H1 (cell line): ENCODE measurements around the gene CTIF. TPM values are rescaled to one million over a fixed set of nuclear protein-coding genes. Genes with fewer than 3 reads are reported as not detected.

Experiments
- CTCF ChIA-PET: fragments of 300-600 bp; sonication (Branson Sonifier 250); formaldehyde crosslinking; loops from one replicate; lab custom pipeline; 2021; ENCODE audit not compliant: partially characterized antibody; lab: Charles Lee
- POLR2A ChIA-PET: fragments of 300-600 bp; sonication (Branson Sonifier 250); formaldehyde crosslinking; loops from one replicate; lab custom pipeline; 2021; ENCODE audit warnings: inconsistent platforms; ENCODE audit not compliant: partially characterized antibody; lab: Charles Lee
- DNase-seq, 2 experiments: peaks; one replicate each; pipeline versions ENCODE4 v3.0.0 to v3.0.0-alpha.2; 2010 to 2022; ENCODE audit warnings: low spot score in 2 of 2, low read depth in 1 of 2, mixed read lengths in 1 of 2
- FAIRE-seq: peaks from 2 replicates; lab custom pipeline; 2011; peaks lifted over from hg19 to GRCh38; lab: Jason Lieb, UNC
- H2AFZ ChIP-seq: 2 replicates; pipeline ENCODE4 v1.8.1; 2012; ENCODE audit warnings: low read length, inconsistent platforms
- H2AK5ac ChIP-seq: 2 replicates; pipeline ENCODE4 v1.6.1; 2013; ENCODE audit warnings: low read depth, low read length
- H2BK120ac ChIP-seq: replicated peaks from 2 replicates; pipeline ENCODE3; 2013; ENCODE audit warnings: low read depth, low read length, inconsistent platforms
- H2BK12ac ChIP-seq: 2 replicates; pipeline ENCODE4 v1.6.1; 2013; ENCODE audit warnings: low read depth, low read length
- H2BK15ac ChIP-seq: 2 replicates; pipeline ENCODE4 v1.6.1; 2013; ENCODE audit warnings: low read length
- H2BK20ac ChIP-seq: 2 replicates; pipeline ENCODE4 v1.6.1; 2013; ENCODE audit warnings: low read length
- H2BK5ac ChIP-seq: 2 replicates; pipeline ENCODE4 v1.6.1; 2013; ENCODE audit warnings: low read depth, low read length
- H3K14ac ChIP-seq: 2 replicates; pipeline ENCODE4 v1.6.1; 2013; ENCODE audit warnings: inconsistent platforms; ENCODE audit not compliant: insufficient read length
- H3K18ac ChIP-seq: 2 replicates; pipeline ENCODE4 v1.6.1; 2013; ENCODE audit warnings: low read length; ENCODE audit errors: extremely low read depth
- H3K23ac ChIP-seq: 2 replicates; pipeline ENCODE4 v1.6.1; 2013; ENCODE audit warnings: inconsistent platforms; ENCODE audit not compliant: insufficient read length
- H3K23me2 ChIP-seq: 2 replicates; pipeline ENCODE4 v1.6.1; 2013; ENCODE audit warnings: low read depth, low read length
- H3K27ac ChIP-seq: 2 replicates; pipeline ENCODE4 v1.6.1; 2011; ENCODE audit warnings: low read depth, low read length, inconsistent platforms
- H3K27me3 ChIP-seq, 4 experiments: replicated peaks in 1 of 4; 1 replicate in 1 of 4; 2 replicates in 3 of 4; pipeline versions ENCODE4 v1.6.1 to v1.8.1; 2011 to 2013; ENCODE audit warnings: low read length in 3 of 4, mild to moderate bottlenecking in 3 of 4, inconsistent platforms in 2 of 4, mixed read lengths in 2 of 4, moderate library complexity in 1 of 4; ENCODE audit not compliant: control insufficient read depth in 3 of 4, insufficient read depth in 3 of 4; ENCODE audit errors: extremely low read depth in 1 of 4
- H3K36me3 ChIP-seq, 4 experiments: 2 replicates each; pipeline versions ENCODE4 v1.6.1 to v1.8.1; 2011 to 2013; ENCODE audit warnings: mild to moderate bottlenecking in 4 of 4, low read length in 3 of 4, moderate library complexity in 2 of 4, control low read depth in 1 of 4, inconsistent platforms in 1 of 4; ENCODE audit not compliant: insufficient read depth in 4 of 4, control insufficient read depth in 2 of 4
- H3K4ac ChIP-seq: replicated peaks from 2 replicates; pipeline ENCODE3; 2013; ENCODE audit warnings: low read length, low read depth, mixed read lengths, inconsistent platforms; ENCODE audit not compliant: insufficient read length
- H3K4me1 ChIP-seq, 4 experiments: replicated peaks in 1 of 4; 1 replicate in 1 of 4; 2 replicates in 3 of 4; pipeline versions ENCODE4 v1.6.1 to v1.8.1; 2011 to 2013; ENCODE audit warnings: low read length in 3 of 4, inconsistent platforms in 2 of 4, mixed read lengths in 1 of 4; ENCODE audit not compliant: insufficient read depth in 4 of 4, control insufficient read depth in 3 of 4
- H3K4me2 ChIP-seq, 2 experiments: 2 replicates each; pipeline versions ENCODE4 v1.6.1 to v1.8.1; 2011 to 2013; ENCODE audit warnings: low read depth in 2 of 2, low read length in 2 of 2, control low read depth in 1 of 2, inconsistent platforms in 1 of 2, mild to moderate bottlenecking in 1 of 2; ENCODE audit not compliant: insufficient read depth in 1 of 2
- H3K4me3 ChIP-seq, 4 experiments: fragments of 200-600, 300-600 bp in 1 of 4; sonication (generic), shearing (Covaris generic), sonication (Bioruptor Twin) in 1 of 4; 2 replicates each; pipeline versions ENCODE4 v1.5.1 to v1.8.1; 2011 to 2016; ENCODE audit warnings: low read length in 4 of 4, low read depth in 3 of 4, control low read depth in 2 of 4, inconsistent platforms in 2 of 4, mild to moderate bottlenecking in 2 of 4, mixed read lengths in 1 of 4, moderate library complexity in 1 of 4; ENCODE audit not compliant: insufficient read depth in 2 of 4; ENCODE audit errors: extremely low read depth in 1 of 4
- H3K56ac ChIP-seq: replicated peaks from 2 replicates; pipeline ENCODE3; 2013; ENCODE audit warnings: low read depth, mild to moderate bottlenecking, mixed read lengths, low read length, inconsistent platforms; ENCODE audit not compliant: insufficient read length
- H3K79me1 ChIP-seq: 2 replicates; pipeline ENCODE4 v1.6.1; 2013; ENCODE audit warnings: low read depth, low read length, control low read depth
- H3K79me2 ChIP-seq, 2 experiments: 2 replicates each; pipeline versions ENCODE4 v1.6.1 to v1.8.1; 2012 to 2013; ENCODE audit warnings: low read length in 2 of 2, mild to moderate bottlenecking in 2 of 2, inconsistent platforms in 1 of 2; ENCODE audit not compliant: insufficient read depth in 2 of 2, control insufficient read depth in 1 of 2
- H3K9ac ChIP-seq, 4 experiments: replicated peaks in 1 of 4; 1 replicate in 1 of 4; 2 replicates in 3 of 4; pipeline versions ENCODE4 v1.6.1 to v1.8.1; 2011 to 2013; ENCODE audit warnings: low read depth in 3 of 4, low read length in 3 of 4, control low read depth in 2 of 4, mild to moderate bottlenecking in 2 of 4, moderate library complexity in 2 of 4, inconsistent platforms in 1 of 4; ENCODE audit errors: extremely low read depth in 1 of 4
- H3K9me3 ChIP-seq, 2 experiments: 2 replicates each; pipeline versions ENCODE4 v1.6.1 to v1.8.1; 2012 to 2013; ENCODE audit warnings: mild to moderate bottlenecking in 2 of 2, moderate library complexity in 2 of 2, control low read depth in 1 of 2, inconsistent platforms in 1 of 2, low read depth in 1 of 2, low read length in 1 of 2, mixed read lengths in 1 of 2; ENCODE audit not compliant: insufficient read depth in 2 of 2
- H4K20me1 ChIP-seq, 2 experiments: replicated peaks in 1 of 2; 2 replicates each; pipeline versions ENCODE3 to v1.8.1; 2011 to 2013; ENCODE audit warnings: inconsistent platforms in 2 of 2, low read length in 2 of 2, mild to moderate bottlenecking in 1 of 2; ENCODE audit not compliant: insufficient read depth in 2 of 2, control insufficient read depth in 1 of 2
- H4K5ac ChIP-seq: 2 replicates; pipeline ENCODE4 v1.6.1; 2013; ENCODE audit warnings: low read length, low read depth, mixed read lengths, inconsistent platforms; ENCODE audit not compliant: insufficient read length
- H4K8ac ChIP-seq: 2 replicates; pipeline ENCODE4 v1.8.0; 2013; ENCODE audit warnings: mild to moderate bottlenecking, moderate library complexity, low read length, inconsistent platforms; ENCODE audit not compliant: insufficient read depth; ENCODE audit errors: extremely low read depth
- H4K91ac ChIP-seq: replicated peaks from 2 replicates; pipeline ENCODE3; 2013; ENCODE audit warnings: low read length, mixed read lengths, inconsistent platforms; ENCODE audit not compliant: insufficient read length
- ATF3 ChIP-seq: IDR thresholded peaks from 2 replicates; pipeline ENCODE4 v1.6.1; 2011; ENCODE audit warnings: low read depth, mild to moderate bottlenecking, low read length; ENCODE audit not compliant: insufficient read depth
- BRCA1 ChIP-seq: IDR thresholded peaks from 2 replicates; pipeline ENCODE4 v1.6.1; 2012; ENCODE audit warnings: low read depth, low read length, improper control_type of control experiment
- CBX5 ChIP-seq: fragments of 300-800, 300-1000 bp; sonication (generic); IDR thresholded peaks from 2 replicates; pipeline ENCODE4 v1.7.1; 2016; ENCODE audit warnings: antibody characterized with exemption, low read length, low read depth
- E2F6 ChIP-seq: IDR thresholded peaks from 2 replicates; pipeline ENCODE4 v1.6.1; 2012; ENCODE audit warnings: inconsistent platforms
- EZH2 ChIP-seq: fragments of 200-600 bp; sonication (generic); IDR thresholded peaks from 2 replicates; pipeline ENCODE4 v1.7.1; 2012; ENCODE audit warnings: low read depth, mild to moderate bottlenecking, moderate library complexity, low read length, inconsistent platforms; ENCODE audit not compliant: severe bottlenecking
- GABPA ChIP-seq: IDR thresholded peaks from 2 replicates; pipeline ENCODE4 v1.6.1; 2011; ENCODE audit warnings: mild to moderate bottlenecking, low read length, moderate library complexity, borderline replicate concordance; ENCODE audit not compliant: insufficient read depth
- HDAC2 ChIP-seq, 2 experiments: fragments of 300-600 bp in 1 of 2; sonication (generic) in 1 of 2; IDR thresholded peaks; 2 replicates each; pipeline ENCODE4 v1.6.1; 2011 to 2012; ENCODE audit warnings: low read depth in 2 of 2, low read length in 2 of 2, mild to moderate bottlenecking in 2 of 2, moderate library complexity in 2 of 2, borderline replicate concordance in 1 of 2, inconsistent platforms in 1 of 2
- JUND ChIP-seq: IDR thresholded peaks from 2 replicates; pipeline ENCODE4 v1.6.1; 2011; ENCODE audit warnings: mild to moderate bottlenecking, improper control_type of control experiment, low read length
- POU5F1 ChIP-seq: IDR thresholded peaks from 2 replicates; pipeline ENCODE4 v1.6.1; 2011; ENCODE audit warnings: low read depth, mild to moderate bottlenecking, low read length, moderate library complexity
- SAP30 ChIP-seq: fragments of 300-600 bp; sonication (generic); IDR thresholded peaks from 2 replicates; pipeline ENCODE4 v1.7.1; 2012; ENCODE audit warnings: low read length, moderate library complexity, mild to moderate bottlenecking, inconsistent platforms; ENCODE audit not compliant: insufficient read depth, insufficient replicate concordance
- TCF12 ChIP-seq: IDR thresholded peaks from 2 replicates; pipeline ENCODE4 v1.6.1; 2011; ENCODE audit warnings: low read depth, mild to moderate bottlenecking, low read length
- WGBS, 2 experiments: shearing (Covaris generic) in 1 of 2; methylation state at CpG; one replicate each; pipeline versions ENCODE4 v1.1.6 to v1.1.7; 2013 to 2015; ENCODE audit warnings: low lambda C conversion rate in 2 of 2, mixed read lengths in 2 of 2, inconsistent platforms in 1 of 2, low coverage in 1 of 2, missing lambda C conversion rate in 1 of 2; ENCODE audit not compliant: insufficient replicate concordance in 2 of 2, insufficient coverage in 1 of 2, insufficient read length in 1 of 2; ENCODE audit errors: extremely low coverage in 1 of 2, missing lambda C conversion rate in 1 of 2; 5-methylcytosine and 5-hydroxymethylcytosine counted together
- polyA plus RNA-seq, 7 experiments: library from polyadenylated mRNA; depleted of rRNA in 3 of 7; stranded (reverse) in 5 of 7; unstranded in 2 of 7; fragments of >200 nt in 5 of 7; fragments of 200-250 nt in 2 of 7; gene quantifications; 1 replicate in 5 of 7; 2 replicates in 1 of 7; 4 replicates in 1 of 7; pipeline versions ENCODE4 v1.2.1 to v1.2.3, GENCODE V29; 2011 to 2013; ENCODE audit warnings: missing spikeins in 2 of 7, mixed read lengths in 2 of 7
- total RNA-seq: library from RNA; stranded (reverse); fragmentation: NEBNext Ultra II Directional; extraction: Animal tissue kit (Norgen Biotek cat#: 25700); gene quantifications from 2 replicates; pipeline ENCODE4 v1.2.1, GENCODE V29; 2021

CTIF gene
- total and polyA plus RNA-seq, 2 of the 8 experiments (the other 6 are each of a cell fraction or from before 2014, with no cell fraction given): 9.0 to 17.8 TPM

GRCh38 chr18:48638451-48638850 is 99.6 kb downstream of the CTIF start:
- H3K23me2 ChIP-seq: no peaks in the 10 kb centered on the region; the same call in 1 of the 2 replicates
- H4K91ac ChIP-seq: no peak overlapping the region
- H2BK12ac ChIP-seq: no peak overlapping the region
- no peak overlapping the region for H3K56ac ChIP-seq
- no peaks in the 10 kb centered on the region; the same call in 1 of the 2 replicates for H3K79me1 ChIP-seq
- TF ChIP-seq CBX5: no peak
- no peak for TF ChIP-seq E2F6
- TF ChIP-seq POU5F1: no peak
- no peak for TF ChIP-seq JUND
- TF ChIP-seq ATF3: no peak
- TF ChIP-seq SAP30: no peak
- TF ChIP-seq TCF12: no peak
- TF ChIP-seq HDAC2 (IDR thresholded peaks at IDR 0.05; ENCODE audit: borderline replicate concordance in 1 of 2, low read depth in 2 of 2, low read length in 2 of 2): no peak
- no peak for TF ChIP-seq EZH2
- TF ChIP-seq GABPA: no peak
- TF ChIP-seq BRCA1: no peak
- no peak overlapping the region for H3K4ac ChIP-seq
- no peak overlapping the region for H3K4me2 ChIP-seq
- no peak overlapping the region for H4K8ac ChIP-seq
- H3K9me3 ChIP-seq: no peaks in the 10 kb centered on the region
- H2BK120ac ChIP-seq: no peak overlapping the region
- 97% methylated on average over 7 of the region's 8 CpGs; no CpG with 5 or more reads in 1 of the 2 experiments for WGBS, 2 experiments
- H3K4me1 ChIP-seq: peaks cover 3 to 8% (median 6%) of the 10 kb centered on the region in 4 experiments; a peak in 4 of 7 replicates
- no peak overlapping the region for H3K9ac ChIP-seq
- H3K27me3 ChIP-seq: no peaks in the 10 kb centered on the region; a peak in 1 of 7 replicates
- H3K23ac ChIP-seq: no peak overlapping the region
- POLR2A ChIA-PET: interaction anchor here (1.3 kb wide), 1 partner anchor 10 kb away, joined by 4 read pairs; no protein-coding TSS in a partner anchor
- CTCF ChIA-PET: interaction anchor here (0.6 to 7.2 kb wide), 24 partner anchors 9 to 798 kb away, joined by 3 to 72 read pairs (median 4); no protein-coding TSS in a partner anchor
- no peak overlapping the region for H2BK15ac ChIP-seq
- H3K18ac ChIP-seq: no peak overlapping the region
- H3K4me3 ChIP-seq: no peak overlapping the region
- no peak overlapping the region for H2AK5ac ChIP-seq
- FAIRE-seq (no peak), DNase-seq (no peak)
- H4K20me1 ChIP-seq: peaks cover 0 to 6% of the 10 kb centered on the region in 2 experiments
- H3K27ac ChIP-seq: no peak overlapping the region
- no peaks in the 10 kb centered on the region for H3K79me2 ChIP-seq
- H2AFZ ChIP-seq: no peak overlapping the region
- H2BK5ac ChIP-seq: no peak overlapping the region
- H2BK20ac ChIP-seq: no peak overlapping the region
- no peak overlapping the region for H4K5ac ChIP-seq
- no peaks in the 10 kb centered on the region for H3K36me3 ChIP-seq
- H3K14ac ChIP-seq: no peak overlapping the region
